GM12878 (cell line): ENCODE measurements around the gene SLC25A45. TPM values are rescaled to one million over a fixed set of nuclear protein-coding genes. Genes with fewer than 3 reads are reported as not detected.

ENCODE experiments used
- ATAC-seq: fragments of 200-7000 bp; cut with Tn5 transposase; 3 replicates; pipeline ENCODE4 v1.9.1; 2020; ENCODE audit warnings: mild to moderate bottlenecking, moderate library complexity
- BruUV-seq: library from RNA; stranded (reverse); fragments of 400-500 nt; replicated peaks from 2 replicates; lab custom pipeline; 2021; lab: Mats Ljungman, UMichigan
- CTCF ChIA-PET: fragments of 300-600 bp; sonication (Branson Sonifier 250); formaldehyde crosslinking; extraction: SDS; loops from one replicate; lab custom pipeline; 2021; ENCODE audit warnings: inconsistent platforms; lab: Yijun Ruan, JAX
- POLR2A ChIA-PET: fragments of 350-600 bp; formaldehyde crosslinking; extraction: SDS; loops from one replicate; lab custom pipeline; 2021; ENCODE audit warnings: inconsistent platforms; lab: Charles Lee
- RAD21 ChIA-PET: fragments of 300-600 bp; sonication (Branson Sonifier 250); formaldehyde crosslinking; loops from one replicate; lab custom pipeline; 2023; ENCODE audit warnings: antibody characterized with exemption; ENCODE audit not compliant: unreplicated experiment; lab: Charles Lee
- SMC1A ChIA-PET: fragments of 300-600 bp; sonication (Branson Sonifier 250); formaldehyde crosslinking; loops from one replicate; lab custom pipeline; 2023; ENCODE audit not compliant: unreplicated experiment, uncharacterized antibody; lab: Charles Lee
- DNase-seq: peaks from one replicate; pipeline ENCODE4 v3.0.0-alpha.2; 2011; ENCODE audit warnings: low read depth, low spot score
- FAIRE-seq: peaks from 3 replicates; lab custom pipeline; 2011; peaks lifted over from hg19 to GRCh38; lab: Jason Lieb, UNC
- H2AFZ ChIP-seq: 2 replicates; pipeline ENCODE4 v1.6.0; 2011; ENCODE audit warnings: low read depth, low read length, control low read depth; ENCODE audit not compliant: control insufficient read depth
- H3K27ac ChIP-seq: 2 replicates; pipeline ENCODE4 v1.5.1; 2011; ENCODE audit warnings: control low read depth; ENCODE audit not compliant: control insufficient read depth, insufficient read depth
- H3K27me3 ChIP-seq, 2 experiments: replicated peaks in 1 of 2; 2 replicates each; pipeline versions ENCODE4 v1.6.0 to v1.6.1; 2011; ENCODE audit warnings: low read length in 1 of 2; ENCODE audit not compliant: control insufficient read depth in 2 of 2, insufficient read depth in 2 of 2
- H3K36me3 ChIP-seq, 2 experiments: 2 replicates each; pipeline ENCODE4 v1.5.1; 2011; ENCODE audit warnings: low read length in 1 of 2; ENCODE audit not compliant: control insufficient read depth in 2 of 2, insufficient read depth in 2 of 2
- H3K4me1 ChIP-seq: 2 replicates; pipeline ENCODE4 v1.6.1; 2011; ENCODE audit warnings: mild to moderate bottlenecking, low read length, moderate library complexity, mixed read lengths; ENCODE audit not compliant: control insufficient read depth, insufficient read depth
- H3K4me2 ChIP-seq: 2 replicates; pipeline ENCODE4 v1.6.0; 2011; ENCODE audit warnings: control low read depth; ENCODE audit not compliant: control insufficient read depth, insufficient read depth
- H3K4me3 ChIP-seq: fragments of 200-600 bp; sonication (generic); 2 replicates; pipeline ENCODE4 v1.5.1; 2016
- H3K79me2 ChIP-seq: 2 replicates; pipeline ENCODE4 v1.6.0; 2011; ENCODE audit warnings: low read length; ENCODE audit not compliant: control insufficient read depth, insufficient read depth
- H3K9ac ChIP-seq: 2 replicates; pipeline ENCODE4 v1.8.0; 2011; ENCODE audit warnings: low read length, control low read depth, mixed read lengths; ENCODE audit not compliant: control insufficient read depth, insufficient read depth
- H3K9me3 ChIP-seq: replicated peaks from 3 replicates; pipeline ENCODE4 v1.5.1; 2011; ENCODE audit warnings: mild to moderate bottlenecking, low read length; ENCODE audit not compliant: control insufficient read depth, insufficient read depth
- H4K20me1 ChIP-seq: 2 replicates; pipeline ENCODE4 v1.6.0; 2011; ENCODE audit not compliant: control insufficient read depth, insufficient read depth
- FOS ChIP-seq: IDR thresholded peaks from 3 replicates; pipeline ENCODE4 v1.6.1; 2011; ENCODE audit warnings: borderline replicate concordance; ENCODE audit not compliant: insufficient read length; ENCODE audit errors: extremely low read depth
- FOXK2 ChIP-seq: fragments of 450-650 bp; IDR thresholded peaks from 2 replicates; pipeline ENCODE4 v1.6.1; 2017; ENCODE audit warnings: mild to moderate bottlenecking, moderate library complexity
- HCFC1 ChIP-seq: fragments of 150-350 bp; IDR thresholded peaks from 2 replicates; pipeline ENCODE4 v1.6.1; 2014; ENCODE audit warnings: low read length
- NBN ChIP-seq: fragments of 450-650 bp; IDR thresholded peaks from 2 replicates; pipeline ENCODE4 v1.6.1; 2016
- POLR2A ChIP-seq: IDR thresholded peaks from 2 replicates; pipeline ENCODE4 v1.6.1; 2011; ENCODE audit warnings: low read depth, mild to moderate bottlenecking, low read length
- RFX5 ChIP-seq: IDR thresholded peaks from 2 replicates; pipeline ENCODE4 v1.6.1; 2011; ENCODE audit warnings: low read depth, low read length, improper control_type of control experiment
- STAT3 ChIP-seq: IDR thresholded peaks from 2 replicates; pipeline ENCODE4 v1.6.1; 2011; ENCODE audit warnings: low read depth, low read length, improper control_type of control experiment
- SUPT20H ChIP-seq: IDR thresholded peaks from 2 replicates; pipeline ENCODE4 v1.6.1; 2011; ENCODE audit warnings: low read depth, mild to moderate bottlenecking, low read length, moderate library complexity, borderline replicate concordance; ENCODE audit not compliant: control insufficient read depth
- TARDBP ChIP-seq: IDR thresholded peaks from 2 replicates; pipeline ENCODE4 v1.6.1; 2016; ENCODE audit warnings: borderline replicate concordance
- WGBS: methylation state at CpG from one replicate; pipeline ENCODE4 v1.1.6; 2016; ENCODE audit warnings: low lambda C conversion rate; ENCODE audit not compliant: insufficient replicate concordance, insufficient coverage; ENCODE audit errors: missing lambda C conversion rate; 5-methylcytosine and 5-hydroxymethylcytosine counted together
- in situ Hi-C: fragments of 300-500 bp; cut with MboI; formaldehyde crosslinking; loops from 9 replicates; pipeline ENCODE4 v1.14.3; 2018; ENCODE audit warnings: mixed read lengths
- intact Hi-C: fragments of 100-400 bp; cut with micrococcal nuclease; formaldehyde crosslinking; loops from one replicate; pipeline ENCODE4 v1.14.2; 2022; ENCODE audit not compliant: unreplicated experiment
- polyA plus RNA-seq, 11 experiments: library from polyadenylated mRNA; depleted of rRNA in 4 of 11; unstranded in 6 of 11; stranded (reverse) in 5 of 11; fragments of >200 nt; fragmentation: Nextera tagmentation in 4 of 11; fragmentation: Illumina TruSeq in 1 of 11; extraction: Ambion mirVana in 4 of 11; extraction: Trizol in 1 of 11; gene quantifications; 1 replicate in 1 of 11; 2 replicates in 10 of 11; pipeline versions ENCODE4 v1.2.1 to v1.2.3, GENCODE V29; 2011 to 2016; ENCODE audit warnings: inconsistent platforms in 2 of 11, missing spikeins in 2 of 11, low read depth in 1 of 11
- total RNA-seq, 4 experiments: library from RNA; depleted of rRNA in 3 of 4; stranded (reverse); fragments of >200 nt in 3 of 4; fragmentation: Illumina TruSeq in 1 of 4; extraction: Trizol in 1 of 4; gene quantifications; 2 replicates each; pipeline versions ENCODE4 v1.2.1 to v1.2.3, GENCODE V29; 2013 to 2021
- TF ChIP-seq, protein P1 (sequence below): fragments of 450-650 bp; IDR thresholded peaks from 2 replicates; pipeline ENCODE4 v1.6.1; 2017; ENCODE audit warnings: mild to moderate bottlenecking, moderate library complexity
- TF ChIP-seq, protein P2 (sequence below): IDR thresholded peaks from 2 replicates; pipeline ENCODE4 v1.6.1; 2011; ENCODE audit warnings: borderline replicate concordance, low read depth, mild to moderate bottlenecking, moderate library complexity, mixed read lengths, low read length; ENCODE audit not compliant: insufficient read depth; ENCODE audit errors: extremely low read length
- TF ChIP-seq, protein P3 (sequence below): fragments of 450-650 bp; IDR thresholded peaks from 2 replicates; pipeline ENCODE4 v1.6.1; 2017; ENCODE audit warnings: antibody characterized with exemption, mild to moderate bottlenecking, moderate library complexity

The SLC25A45 gene
- total and polyA plus RNA-seq, 10 of the 15 experiments (the other 5 are each of a cell fraction or from before 2014, with no cell fraction given): 4.1 to 35.2 (median 20.3) TPM

DNA sequence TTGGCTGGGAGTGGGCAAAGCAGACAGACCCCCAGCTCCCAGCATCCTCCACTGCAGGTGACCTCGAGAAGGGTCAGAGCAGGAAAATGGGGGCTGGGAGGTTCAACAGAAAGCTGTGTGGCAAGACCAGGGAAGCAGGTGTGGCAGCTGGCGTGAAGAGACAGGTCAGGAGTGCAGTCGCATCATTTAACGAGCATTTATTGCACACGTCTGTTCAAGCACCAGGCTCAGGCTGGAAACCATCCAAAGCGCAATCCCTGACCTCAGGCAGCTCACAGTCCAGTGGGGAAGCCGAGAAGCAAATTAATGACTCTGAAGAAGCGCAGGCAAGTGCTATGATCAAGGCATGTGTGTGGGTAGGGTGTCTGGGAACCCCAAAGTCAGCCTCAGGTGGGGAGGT, 7.4 kb downstream of the SLC25A45 start (continued):
- TF ChIP-seq, protein P1, sequence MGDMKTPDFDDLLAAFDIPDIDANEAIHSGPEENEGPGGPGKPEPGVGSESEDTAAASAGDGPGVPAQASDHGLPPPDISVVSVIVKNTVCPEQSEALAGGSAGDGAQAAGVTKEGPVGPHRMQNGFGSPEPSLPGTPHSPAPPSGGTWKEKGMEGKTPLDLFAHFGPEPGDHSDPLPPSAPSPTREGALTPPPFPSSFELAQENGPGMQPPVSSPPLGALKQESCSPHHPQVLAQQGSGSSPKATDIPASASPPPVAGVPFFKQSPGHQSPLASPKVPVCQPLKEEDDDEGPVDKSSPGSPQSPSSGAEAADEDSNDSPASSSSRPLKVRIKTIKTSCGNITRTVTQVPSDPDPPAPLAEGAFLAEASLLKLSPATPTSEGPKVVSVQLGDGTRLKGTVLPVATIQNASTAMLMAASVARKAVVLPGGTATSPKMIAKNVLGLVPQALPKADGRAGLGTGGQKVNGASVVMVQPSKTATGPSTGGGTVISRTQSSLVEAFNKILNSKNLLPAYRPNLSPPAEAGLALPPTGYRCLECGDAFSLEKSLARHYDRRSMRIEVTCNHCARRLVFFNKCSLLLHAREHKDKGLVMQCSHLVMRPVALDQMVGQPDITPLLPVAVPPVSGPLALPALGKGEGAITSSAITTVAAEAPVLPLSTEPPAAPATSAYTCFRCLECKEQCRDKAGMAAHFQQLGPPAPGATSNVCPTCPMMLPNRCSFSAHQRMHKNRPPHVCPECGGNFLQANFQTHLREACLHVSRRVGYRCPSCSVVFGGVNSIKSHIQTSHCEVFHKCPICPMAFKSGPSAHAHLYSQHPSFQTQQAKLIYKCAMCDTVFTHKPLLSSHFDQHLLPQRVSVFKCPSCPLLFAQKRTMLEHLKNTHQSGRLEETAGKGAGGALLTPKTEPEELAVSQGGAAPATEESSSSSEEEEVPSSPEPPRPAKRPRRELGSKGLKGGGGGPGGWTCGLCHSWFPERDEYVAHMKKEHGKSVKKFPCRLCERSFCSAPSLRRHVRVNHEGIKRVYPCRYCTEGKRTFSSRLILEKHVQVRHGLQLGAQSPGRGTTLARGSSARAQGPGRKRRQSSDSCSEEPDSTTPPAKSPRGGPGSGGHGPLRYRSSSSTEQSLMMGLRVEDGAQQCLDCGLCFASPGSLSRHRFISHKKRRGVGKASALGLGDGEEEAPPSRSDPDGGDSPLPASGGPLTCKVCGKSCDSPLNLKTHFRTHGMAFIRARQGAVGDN: no peak
- TF ChIP-seq FOXK2: no peak
- TF ChIP-seq, protein P2, sequence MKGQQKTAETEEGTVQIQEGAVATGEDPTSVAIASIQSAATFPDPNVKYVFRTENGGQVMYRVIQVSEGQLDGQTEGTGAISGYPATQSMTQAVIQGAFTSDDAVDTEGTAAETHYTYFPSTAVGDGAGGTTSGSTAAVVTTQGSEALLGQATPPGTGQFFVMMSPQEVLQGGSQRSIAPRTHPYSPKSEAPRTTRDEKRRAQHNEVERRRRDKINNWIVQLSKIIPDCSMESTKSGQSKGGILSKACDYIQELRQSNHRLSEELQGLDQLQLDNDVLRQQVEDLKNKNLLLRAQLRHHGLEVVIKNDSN: no peak

DNA sequence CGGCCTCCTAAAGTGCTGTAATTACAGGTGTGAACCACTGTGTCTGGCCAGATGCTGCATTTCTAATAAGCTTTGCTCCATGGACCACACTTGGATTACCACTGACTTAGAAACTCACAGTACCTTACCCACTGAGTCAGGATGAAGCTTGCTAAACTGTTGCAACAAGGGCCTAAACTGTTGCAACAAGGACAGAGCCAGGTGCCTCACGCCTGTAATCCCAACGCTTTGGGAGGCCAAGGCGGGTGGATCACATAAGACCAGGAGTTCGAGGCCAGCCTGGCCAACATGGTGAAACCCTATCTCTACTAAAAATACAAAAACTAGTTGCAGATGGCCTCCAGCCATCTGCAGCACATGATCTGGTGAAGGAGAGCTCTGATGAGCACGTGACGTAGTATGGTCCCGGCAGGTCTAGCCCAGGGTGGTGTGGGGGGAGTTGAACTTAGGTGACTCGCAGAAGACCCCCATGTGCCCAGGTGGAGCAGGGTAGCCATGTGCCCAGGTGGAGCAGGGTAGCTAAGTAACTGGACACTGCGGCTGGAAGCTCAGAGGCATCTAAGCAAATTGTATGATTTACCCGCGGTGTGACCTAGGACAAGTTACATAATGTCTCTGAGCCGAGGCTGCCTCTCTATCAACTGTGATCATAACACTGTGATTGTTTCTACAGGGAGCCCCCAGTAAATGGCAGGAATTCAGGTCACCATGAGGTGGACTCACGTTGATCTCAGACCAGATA, 8.4 kb downstream of the SLC25A45 start:
- intact Hi-C loops: no loop called here
- H2AFZ ChIP-seq: no peak overlapping the region
- no peak overlapping the region for H3K27ac ChIP-seq
- RAD21 ChIA-PET: interaction anchor here (0.8 kb wide), 1 partner anchor 137 kb away, joined by 3 read pairs; no protein-coding TSS in a partner anchor
- CTCF ChIA-PET: interaction anchor here (0.5 to 1.3 kb wide), 4 partner anchors 29 to 136 kb away, joined by 3 to 6 read pairs (median 3); no protein-coding TSS in a partner anchor
- no peak for DNase-seq
- 84% methylated on average over 14 of the region's 14 CpGs for WGBS
- H3K27me3 ChIP-seq: no peaks in the 10 kb centered on the region
- POLR2A ChIA-PET: interaction anchor here (0.5 kb wide), 1 partner anchor 94 kb away, joined by 5 read pairs; no protein-coding TSS in a partner anchor
- H4K20me1 ChIP-seq: no peaks in the 10 kb centered on the region
- H3K9me3 ChIP-seq: no peaks in the 10 kb centered on the region
- TF ChIP-seq STAT3 (no peak), FOS (no peak), RFX5 (no peak), SUPT20H (no peak), POLR2A (no peak), HCFC1 (no peak), NBN (no peak), TARDBP (no peak)
- TF ChIP-seq, protein P3, sequence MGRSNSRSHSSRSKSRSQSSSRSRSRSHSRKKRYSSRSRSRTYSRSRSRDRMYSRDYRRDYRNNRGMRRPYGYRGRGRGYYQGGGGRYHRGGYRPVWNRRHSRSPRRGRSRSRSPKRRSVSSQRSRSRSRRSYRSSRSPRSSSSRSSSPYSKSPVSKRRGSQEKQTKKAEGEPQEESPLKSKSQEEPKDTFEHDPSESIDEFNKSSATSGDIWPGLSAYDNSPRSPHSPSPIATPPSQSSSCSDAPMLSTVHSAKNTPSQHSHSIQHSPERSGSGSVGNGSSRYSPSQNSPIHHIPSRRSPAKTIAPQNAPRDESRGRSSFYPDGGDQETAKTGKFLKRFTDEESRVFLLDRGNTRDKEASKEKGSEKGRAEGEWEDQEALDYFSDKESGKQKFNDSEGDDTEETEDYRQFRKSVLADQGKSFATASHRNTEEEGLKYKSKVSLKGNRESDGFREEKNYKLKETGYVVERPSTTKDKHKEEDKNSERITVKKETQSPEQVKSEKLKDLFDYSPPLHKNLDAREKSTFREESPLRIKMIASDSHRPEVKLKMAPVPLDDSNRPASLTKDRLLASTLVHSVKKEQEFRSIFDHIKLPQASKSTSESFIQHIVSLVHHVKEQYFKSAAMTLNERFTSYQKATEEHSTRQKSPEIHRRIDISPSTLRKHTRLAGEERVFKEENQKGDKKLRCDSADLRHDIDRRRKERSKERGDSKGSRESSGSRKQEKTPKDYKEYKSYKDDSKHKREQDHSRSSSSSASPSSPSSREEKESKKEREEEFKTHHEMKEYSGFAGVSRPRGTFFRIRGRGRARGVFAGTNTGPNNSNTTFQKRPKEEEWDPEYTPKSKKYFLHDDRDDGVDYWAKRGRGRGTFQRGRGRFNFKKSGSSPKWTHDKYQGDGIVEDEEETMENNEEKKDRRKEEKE: no peak
- TF ChIP-seq, all 136 proteins: peak for 0
- Histone ChIP-seq H3K36me3 (peaks cover 0 to 3% of the 10 kb centered on the region in 2 experiments; a peak in 2 of 4 replicates), H3K4me1 (peaks cover 18% of the 10 kb centered on the region), H3K4me3 (no peak overlapping the region), H3K9ac (no peak overlapping the region), H3K4me2 (no peak overlapping the region), H3K79me2 (no peaks in the 10 kb centered on the region)
- no TSS peak for BruUV-seq
- in situ Hi-C loops: no loop called here
- FAIRE-seq (no peak), ATAC-seq (no peak)
- SMC1A ChIA-PET: interaction anchor here (0.6 to 1.0 kb wide), 2 partner anchors 46 to 148 kb away, joined by 3 read pairs; no protein-coding TSS in a partner anchor
